ENCODE measurements around the gene ARFIP1. TPM values are rescaled to one million over a fixed set of nuclear protein-coding genes. Genes with fewer than 3 reads are reported as not detected.

The ARFIP1 gene
- total and polyA plus RNA-seq, 9 of the 15 experiments (the other 6 are each of a cell fraction or from before 2014, with no cell fraction given) = 14.1 to 25.1 (median 20.9) TPM

DNA sequence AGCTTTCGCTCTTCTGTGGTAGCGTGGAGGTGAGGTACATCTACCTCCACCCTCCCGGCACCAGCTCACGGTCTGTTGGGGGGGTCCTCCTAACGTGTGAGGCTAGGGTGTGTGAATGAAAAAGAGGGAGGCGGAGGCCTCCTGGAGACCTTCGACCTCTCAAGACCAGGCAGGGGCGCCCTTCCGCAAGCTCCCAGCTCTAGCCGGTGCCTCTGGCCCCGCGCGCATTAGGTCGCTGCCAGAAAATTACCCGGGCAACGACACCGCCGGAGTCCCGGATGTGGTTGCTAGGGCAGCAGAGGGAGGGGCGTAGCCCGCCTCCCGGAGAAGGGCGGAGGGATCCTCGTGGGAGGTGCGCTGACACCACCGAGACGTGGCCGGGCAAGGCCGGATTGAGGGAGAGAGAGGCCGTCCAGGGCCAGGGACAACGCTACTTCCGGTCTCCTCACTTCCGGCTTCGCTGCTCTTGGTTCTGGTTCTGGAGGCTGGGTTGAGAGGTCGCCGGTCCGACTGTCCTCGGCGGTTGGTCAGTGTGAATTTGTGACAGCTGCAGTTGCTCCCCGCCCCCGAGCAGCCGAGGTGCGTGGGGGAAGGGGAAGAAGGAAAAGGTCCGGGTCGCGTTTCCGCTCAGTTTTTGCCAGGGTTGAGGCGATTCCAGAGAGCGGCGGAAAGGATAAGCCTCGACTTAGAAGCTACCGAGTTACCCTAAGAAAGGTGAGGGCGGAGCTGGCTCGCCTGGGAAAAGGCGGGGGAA lies at the start of gene ARFIP1, which contains the start of gene TIGD4 (continued):
- TF ChIP-seq GABPA (tag; conservative IDR thresholded peaks at IDR 0.05; ENCODE audit: low read depth) (peak; percentile 98), RBM22 (IDR thresholded peaks at IDR 0.05; ENCODE audit: low read depth, low read length, poor library complexity, severe bottlenecking) (peak; percentile 98), ZEB2 (IDR thresholded peaks at IDR 0.05) (peak; percentile 38; the same call in 1 of the 2 replicates), TAF7 (tag; IDR thresholded peaks at IDR 0.05) (peak; percentile 74), CEBPB (tag; IDR thresholded peaks at IDR 0.05) (no peak), MCM2 (IDR thresholded peaks at IDR 0.05; ENCODE audit: low read depth) (no peak), MAFG (tag; conservative IDR thresholded peaks at IDR 0.05) (no peak), MCM5 (IDR thresholded peaks at IDR 0.05; ENCODE audit: low read depth) (no peak), SRSF9 (IDR thresholded peaks at IDR 0.05; ENCODE audit: borderline replicate concordance, low read depth, low read length) (no peak), PKNOX1 (IDR thresholded peaks at IDR 0.05) (peak; percentile 79), ZNF445 (CRISPR knock-in tag; IDR thresholded peaks at IDR 0.05; ENCODE audit: low read depth) (no peak), ZNF609 (CRISPR knock-in tag; IDR thresholded peaks at IDR 0.05; ENCODE audit: borderline replicate concordance) (peak; percentile 66; the same call in 1 of the 2 replicates), MXI1 (IDR thresholded peaks at IDR 0.05; ENCODE audit: low read depth, low read length) (peak; percentile 88)
- TF ChIP-seq, protein P1, sequence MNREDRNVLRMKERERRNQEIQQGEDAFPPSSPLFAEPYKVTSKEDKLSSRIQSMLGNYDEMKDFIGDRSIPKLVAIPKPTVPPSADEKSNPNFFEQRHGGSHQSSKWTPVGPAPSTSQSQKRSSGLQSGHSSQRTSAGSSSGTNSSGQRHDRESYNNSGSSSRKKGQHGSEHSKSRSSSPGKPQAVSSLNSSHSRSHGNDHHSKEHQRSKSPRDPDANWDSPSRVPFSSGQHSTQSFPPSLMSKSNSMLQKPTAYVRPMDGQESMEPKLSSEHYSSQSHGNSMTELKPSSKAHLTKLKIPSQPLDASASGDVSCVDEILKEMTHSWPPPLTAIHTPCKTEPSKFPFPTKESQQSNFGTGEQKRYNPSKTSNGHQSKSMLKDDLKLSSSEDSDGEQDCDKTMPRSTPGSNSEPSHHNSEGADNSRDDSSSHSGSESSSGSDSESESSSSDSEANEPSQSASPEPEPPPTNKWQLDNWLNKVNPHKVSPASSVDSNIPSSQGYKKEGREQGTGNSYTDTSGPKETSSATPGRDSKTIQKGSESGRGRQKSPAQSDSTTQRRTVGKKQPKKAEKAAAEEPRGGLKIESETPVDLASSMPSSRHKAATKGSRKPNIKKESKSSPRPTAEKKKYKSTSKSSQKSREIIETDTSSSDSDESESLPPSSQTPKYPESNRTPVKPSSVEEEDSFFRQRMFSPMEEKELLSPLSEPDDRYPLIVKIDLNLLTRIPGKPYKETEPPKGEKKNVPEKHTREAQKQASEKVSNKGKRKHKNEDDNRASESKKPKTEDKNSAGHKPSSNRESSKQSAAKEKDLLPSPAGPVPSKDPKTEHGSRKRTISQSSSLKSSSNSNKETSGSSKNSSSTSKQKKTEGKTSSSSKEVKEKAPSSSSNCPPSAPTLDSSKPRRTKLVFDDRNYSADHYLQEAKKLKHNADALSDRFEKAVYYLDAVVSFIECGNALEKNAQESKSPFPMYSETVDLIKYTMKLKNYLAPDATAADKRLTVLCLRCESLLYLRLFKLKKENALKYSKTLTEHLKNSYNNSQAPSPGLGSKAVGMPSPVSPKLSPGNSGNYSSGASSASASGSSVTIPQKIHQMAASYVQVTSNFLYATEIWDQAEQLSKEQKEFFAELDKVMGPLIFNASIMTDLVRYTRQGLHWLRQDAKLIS (CRISPR knock-in tag; IDR thresholded peaks at IDR 0.05) = 0 out of 2 replicates have a peak, but pooled peaks have one; percentile 38
- TF ChIP-seq, protein P2, sequence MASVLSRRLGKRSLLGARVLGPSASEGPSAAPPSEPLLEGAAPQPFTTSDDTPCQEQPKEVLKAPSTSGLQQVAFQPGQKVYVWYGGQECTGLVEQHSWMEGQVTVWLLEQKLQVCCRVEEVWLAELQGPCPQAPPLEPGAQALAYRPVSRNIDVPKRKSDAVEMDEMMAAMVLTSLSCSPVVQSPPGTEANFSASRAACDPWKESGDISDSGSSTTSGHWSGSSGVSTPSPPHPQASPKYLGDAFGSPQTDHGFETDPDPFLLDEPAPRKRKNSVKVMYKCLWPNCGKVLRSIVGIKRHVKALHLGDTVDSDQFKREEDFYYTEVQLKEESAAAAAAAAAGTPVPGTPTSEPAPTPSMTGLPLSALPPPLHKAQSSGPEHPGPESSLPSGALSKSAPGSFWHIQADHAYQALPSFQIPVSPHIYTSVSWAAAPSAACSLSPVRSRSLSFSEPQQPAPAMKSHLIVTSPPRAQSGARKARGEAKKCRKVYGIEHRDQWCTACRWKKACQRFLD (CRISPR knock-in tag; IDR thresholded peaks at IDR 0.05) = no peak
